GM23338 (cell line): ENCODE results near the gene ETV6.

Experiments used
- EZH2 ChIP-seq: fragments of 200-600 bp; sonication (generic); IDR thresholded peaks from one replicate; pipeline ENCODE4 v1.8.0; 2017; ENCODE audit warnings: antibody characterized with exemption, mild to moderate bottlenecking, low read depth; ENCODE audit not compliant: unreplicated experiment
- EZH2phosphoT487 ChIP-seq: fragments of 200-600 bp; sonication (generic); IDR thresholded peaks from one replicate; pipeline ENCODE4 v1.8.1; 2018; ENCODE audit warnings: antibody characterized with exemption; ENCODE audit not compliant: unreplicated experiment
- TF ChIP-seq, protein P1 (sequence below): IDR thresholded peaks from 2 replicates; pipeline ENCODE4 v1.6.1; 2016; ENCODE audit warnings: antibody characterized with exemption
- TF ChIP-seq, protein P2 (sequence below), 2 experiments: fragments of 200-600 bp in 1 of 2; sonication (generic) in 1 of 2; conservative IDR thresholded peaks; 2 replicates each; pipeline versions ENCODE4 v1.5.1 to v1.6.1; 2016 to 2017; ENCODE audit warnings: antibody characterized with exemption in 2 of 2, low read depth in 2 of 2, mild to moderate bottlenecking in 2 of 2, moderate library complexity in 1 of 2
- TF ChIP-seq, protein P3 (sequence below): IDR thresholded peaks from one replicate; pipeline ENCODE4 v1.6.1; 2018; ENCODE audit warnings: antibody characterized with exemption; ENCODE audit not compliant: unreplicated experiment

DNA sequence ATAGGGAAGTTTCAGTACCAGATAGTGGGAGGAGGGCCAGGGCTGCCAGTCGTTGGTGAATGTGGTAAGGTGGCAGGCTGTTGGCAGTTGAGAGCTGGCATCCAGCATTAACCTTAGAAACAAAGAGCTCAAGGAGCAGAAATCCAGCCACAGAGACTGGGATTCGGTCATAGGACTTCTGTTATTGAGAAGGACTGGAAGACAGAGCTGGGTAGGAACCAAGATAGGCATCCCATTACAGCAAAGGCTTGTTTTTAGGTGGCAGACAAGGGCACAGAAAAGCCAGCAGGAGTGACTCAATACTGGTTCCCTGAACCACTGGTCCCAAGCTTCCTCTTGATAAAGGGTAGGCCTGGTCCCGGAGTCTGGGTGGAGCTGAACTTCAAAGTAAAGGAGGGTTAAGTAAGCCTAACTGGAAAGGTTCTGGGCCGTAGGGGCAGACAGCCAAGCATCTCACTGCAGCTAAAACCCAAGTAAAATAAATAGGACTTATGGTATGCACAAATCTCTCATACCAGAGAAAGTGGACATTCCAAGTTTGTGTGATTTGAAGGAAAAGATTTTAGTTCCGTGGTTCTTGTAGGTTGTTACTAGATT is 147.9 kb downstream of the ETV6 start:
- TF ChIP-seq EZH2 (no peak), EZH2phosphoT487 (no peak)
- TF ChIP-seq, protein P1, sequence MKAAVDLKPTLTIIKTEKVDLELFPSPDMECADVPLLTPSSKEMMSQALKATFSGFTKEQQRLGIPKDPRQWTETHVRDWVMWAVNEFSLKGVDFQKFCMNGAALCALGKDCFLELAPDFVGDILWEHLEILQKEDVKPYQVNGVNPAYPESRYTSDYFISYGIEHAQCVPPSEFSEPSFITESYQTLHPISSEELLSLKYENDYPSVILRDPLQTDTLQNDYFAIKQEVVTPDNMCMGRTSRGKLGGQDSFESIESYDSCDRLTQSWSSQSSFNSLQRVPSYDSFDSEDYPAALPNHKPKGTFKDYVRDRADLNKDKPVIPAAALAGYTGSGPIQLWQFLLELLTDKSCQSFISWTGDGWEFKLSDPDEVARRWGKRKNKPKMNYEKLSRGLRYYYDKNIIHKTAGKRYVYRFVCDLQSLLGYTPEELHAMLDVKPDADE, result no peak
- TF ChIP-seq, protein P2, sequence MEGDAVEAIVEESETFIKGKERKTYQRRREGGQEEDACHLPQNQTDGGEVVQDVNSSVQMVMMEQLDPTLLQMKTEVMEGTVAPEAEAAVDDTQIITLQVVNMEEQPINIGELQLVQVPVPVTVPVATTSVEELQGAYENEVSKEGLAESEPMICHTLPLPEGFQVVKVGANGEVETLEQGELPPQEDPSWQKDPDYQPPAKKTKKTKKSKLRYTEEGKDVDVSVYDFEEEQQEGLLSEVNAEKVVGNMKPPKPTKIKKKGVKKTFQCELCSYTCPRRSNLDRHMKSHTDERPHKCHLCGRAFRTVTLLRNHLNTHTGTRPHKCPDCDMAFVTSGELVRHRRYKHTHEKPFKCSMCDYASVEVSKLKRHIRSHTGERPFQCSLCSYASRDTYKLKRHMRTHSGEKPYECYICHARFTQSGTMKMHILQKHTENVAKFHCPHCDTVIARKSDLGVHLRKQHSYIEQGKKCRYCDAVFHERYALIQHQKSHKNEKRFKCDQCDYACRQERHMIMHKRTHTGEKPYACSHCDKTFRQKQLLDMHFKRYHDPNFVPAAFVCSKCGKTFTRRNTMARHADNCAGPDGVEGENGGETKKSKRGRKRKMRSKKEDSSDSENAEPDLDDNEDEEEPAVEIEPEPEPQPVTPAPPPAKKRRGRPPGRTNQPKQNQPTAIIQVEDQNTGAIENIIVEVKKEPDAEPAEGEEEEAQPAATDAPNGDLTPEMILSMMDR (conservative IDR thresholded peaks at IDR 0.05; ENCODE audit: low read depth in 2 of 2), result no peak
- TF ChIP-seq, protein P3, sequence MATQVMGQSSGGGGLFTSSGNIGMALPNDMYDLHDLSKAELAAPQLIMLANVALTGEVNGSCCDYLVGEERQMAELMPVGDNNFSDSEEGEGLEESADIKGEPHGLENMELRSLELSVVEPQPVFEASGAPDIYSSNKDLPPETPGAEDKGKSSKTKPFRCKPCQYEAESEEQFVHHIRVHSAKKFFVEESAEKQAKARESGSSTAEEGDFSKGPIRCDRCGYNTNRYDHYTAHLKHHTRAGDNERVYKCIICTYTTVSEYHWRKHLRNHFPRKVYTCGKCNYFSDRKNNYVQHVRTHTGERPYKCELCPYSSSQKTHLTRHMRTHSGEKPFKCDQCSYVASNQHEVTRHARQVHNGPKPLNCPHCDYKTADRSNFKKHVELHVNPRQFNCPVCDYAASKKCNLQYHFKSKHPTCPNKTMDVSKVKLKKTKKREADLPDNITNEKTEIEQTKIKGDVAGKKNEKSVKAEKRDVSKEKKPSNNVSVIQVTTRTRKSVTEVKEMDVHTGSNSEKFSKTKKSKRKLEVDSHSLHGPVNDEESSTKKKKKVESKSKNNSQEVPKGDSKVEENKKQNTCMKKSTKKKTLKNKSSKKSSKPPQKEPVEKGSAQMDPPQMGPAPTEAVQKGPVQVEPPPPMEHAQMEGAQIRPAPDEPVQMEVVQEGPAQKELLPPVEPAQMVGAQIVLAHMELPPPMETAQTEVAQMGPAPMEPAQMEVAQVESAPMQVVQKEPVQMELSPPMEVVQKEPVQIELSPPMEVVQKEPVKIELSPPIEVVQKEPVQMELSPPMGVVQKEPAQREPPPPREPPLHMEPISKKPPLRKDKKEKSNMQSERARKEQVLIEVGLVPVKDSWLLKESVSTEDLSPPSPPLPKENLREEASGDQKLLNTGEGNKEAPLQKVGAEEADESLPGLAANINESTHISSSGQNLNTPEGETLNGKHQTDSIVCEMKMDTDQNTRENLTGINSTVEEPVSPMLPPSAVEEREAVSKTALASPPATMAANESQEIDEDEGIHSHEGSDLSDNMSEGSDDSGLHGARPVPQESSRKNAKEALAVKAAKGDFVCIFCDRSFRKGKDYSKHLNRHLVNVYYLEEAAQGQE, result no peak
